OCI-LY3 (cell line): Measurements from ENCODE around the gene ARHGAP12.

Source experiments
- H2AFZ ChIP-seq: fragments of 200-600, 300-600 bp; shearing (Covaris generic); 2 replicates; pipeline ENCODE4 v1.6.0; 2014; ENCODE audit warnings: antibody characterized with exemption, low read depth, low read length
- H3K27ac ChIP-seq: fragments of 200-600, 300-600 bp; sonication (generic); 2 replicates; pipeline ENCODE4 v1.5.1; 2014; ENCODE audit warnings: mild to moderate bottlenecking, low read length, moderate library complexity, mixed read lengths
- H3K27me3 ChIP-seq: fragments of 200-600, 300-600 bp; sonication (generic); 2 replicates; pipeline ENCODE4 v1.6.1; 2014; ENCODE audit warnings: low read depth, low read length, mixed read lengths
- H3K36me3 ChIP-seq: fragments of 200-600, 300-600 bp; sonication (generic); replicated peaks from 2 replicates; pipeline ENCODE3; 2014; ENCODE audit warnings: low read depth, low read length, mixed read lengths
- H3K4me1 ChIP-seq: fragments of 300-600, 200-600 bp; sonication (generic); 2 replicates; pipeline ENCODE4 v1.6.1; 2014; ENCODE audit warnings: low read length, mixed read lengths
- H3K4me2 ChIP-seq: fragments of 200-600, 300-600 bp; sonication (generic); 2 replicates; pipeline ENCODE4 v1.6.1; 2014; ENCODE audit warnings: low read length, mixed read lengths
- H3K4me3 ChIP-seq: fragments of 300-600, 200-600 bp; sonication (generic); 2 replicates; pipeline ENCODE4 v1.5.1; 2014; ENCODE audit warnings: antibody characterized with exemption, mild to moderate bottlenecking, low read length, moderate library complexity
- H3K79me2 ChIP-seq: fragments of 300-600, 200-600 bp; shearing (Covaris generic); 2 replicates; pipeline ENCODE4 v1.6.1; 2014; ENCODE audit warnings: mild to moderate bottlenecking, low read length, mixed read lengths
- H3K9ac ChIP-seq: fragments of 300-600, 200-600 bp; shearing (Covaris generic); 2 replicates; pipeline ENCODE4 v1.6.0; 2014; ENCODE audit warnings: mild to moderate bottlenecking, low read length, moderate library complexity
- H3K9me3 ChIP-seq: fragments of 200-600, 300-600 bp; shearing (Covaris generic); 2 replicates; pipeline ENCODE4 v1.6.1; 2014; ENCODE audit warnings: low read length, mixed read lengths; ENCODE audit not compliant: insufficient read depth
- H4K20me1 ChIP-seq: fragments of 200-600, 300-600 bp; sonication (generic); 2 replicates; pipeline ENCODE4 v1.6.1; 2016; ENCODE audit warnings: low read length, mixed read lengths; ENCODE audit not compliant: insufficient read depth
- EZH2phosphoT487 ChIP-seq: fragments of 200-600 bp; shearing (Covaris generic); IDR thresholded peaks from 2 replicates; pipeline ENCODE4 v1.6.1; 2018; ENCODE audit warnings: antibody characterized with exemption, mixed run types, low read depth
- TF ChIP-seq, protein P1 (sequence below): fragments of 200-600, 300-600 bp; sonication (generic); IDR thresholded peaks from 2 replicates; pipeline ENCODE4 v1.5.1; 2014; ENCODE audit warnings: antibody characterized with exemption, low read length, low read depth

The ARHGAP12 gene

DNA sequence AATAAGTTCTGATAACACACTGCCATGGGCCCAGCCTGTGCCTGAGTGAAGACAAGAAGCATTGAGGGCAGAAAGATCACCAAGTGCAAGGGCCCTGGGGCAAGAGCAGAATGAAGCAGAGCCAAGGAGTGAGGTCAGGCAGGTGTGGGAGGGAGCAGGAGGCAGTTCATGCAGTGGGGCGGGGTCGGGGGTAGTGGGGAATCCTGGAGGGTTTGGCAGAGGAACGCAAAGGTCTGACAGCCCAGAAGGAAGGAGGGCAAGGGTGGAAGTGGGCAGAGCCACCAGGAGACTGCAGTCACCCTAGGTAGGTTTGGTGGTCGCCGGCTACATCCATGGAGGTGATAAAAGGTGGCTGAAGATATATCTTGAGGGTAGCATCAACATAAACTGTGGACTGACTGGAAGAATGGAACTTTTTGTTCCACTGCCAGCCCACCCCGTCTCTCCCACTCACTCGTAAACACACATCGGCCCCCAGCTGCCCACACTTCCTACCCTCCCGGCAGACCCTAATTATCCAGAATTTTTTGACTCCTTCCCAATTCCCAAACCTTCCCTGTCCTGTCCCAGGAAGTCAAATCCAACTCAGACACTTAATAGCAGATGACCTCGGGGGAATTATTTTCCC, 172.4 kb downstream of the ARHGAP12 start:
- Histone ChIP-seq H3K27ac (no peak overlapping the region), H3K9ac (no peak overlapping the region), H3K36me3 (no peaks in the 10 kb centered on the region), H3K4me1 (peaks cover 9% of the 10 kb centered on the region; the same call in 1 of the 2 replicates), H3K4me2 (no peak overlapping the region), H3K4me3 (no peak overlapping the region), H4K20me1 (no peaks in the 10 kb centered on the region), H2AFZ (no peak overlapping the region), H3K27me3 (no peaks in the 10 kb centered on the region), H3K79me2 (no peaks in the 10 kb centered on the region), H3K9me3 (no peaks in the 10 kb centered on the region)
- TF ChIP-seq EZH2phosphoT487, result no peak
- TF ChIP-seq, protein P1, sequence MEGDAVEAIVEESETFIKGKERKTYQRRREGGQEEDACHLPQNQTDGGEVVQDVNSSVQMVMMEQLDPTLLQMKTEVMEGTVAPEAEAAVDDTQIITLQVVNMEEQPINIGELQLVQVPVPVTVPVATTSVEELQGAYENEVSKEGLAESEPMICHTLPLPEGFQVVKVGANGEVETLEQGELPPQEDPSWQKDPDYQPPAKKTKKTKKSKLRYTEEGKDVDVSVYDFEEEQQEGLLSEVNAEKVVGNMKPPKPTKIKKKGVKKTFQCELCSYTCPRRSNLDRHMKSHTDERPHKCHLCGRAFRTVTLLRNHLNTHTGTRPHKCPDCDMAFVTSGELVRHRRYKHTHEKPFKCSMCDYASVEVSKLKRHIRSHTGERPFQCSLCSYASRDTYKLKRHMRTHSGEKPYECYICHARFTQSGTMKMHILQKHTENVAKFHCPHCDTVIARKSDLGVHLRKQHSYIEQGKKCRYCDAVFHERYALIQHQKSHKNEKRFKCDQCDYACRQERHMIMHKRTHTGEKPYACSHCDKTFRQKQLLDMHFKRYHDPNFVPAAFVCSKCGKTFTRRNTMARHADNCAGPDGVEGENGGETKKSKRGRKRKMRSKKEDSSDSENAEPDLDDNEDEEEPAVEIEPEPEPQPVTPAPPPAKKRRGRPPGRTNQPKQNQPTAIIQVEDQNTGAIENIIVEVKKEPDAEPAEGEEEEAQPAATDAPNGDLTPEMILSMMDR, result no peak
